ENCODE results near the gene TAF1C.
"Not testable (repeated sequence)": the region's sequence is repeated elsewhere in the genome, so short reads cannot be mapped to it uniquely, and the experiment has no call there.

DNA sequence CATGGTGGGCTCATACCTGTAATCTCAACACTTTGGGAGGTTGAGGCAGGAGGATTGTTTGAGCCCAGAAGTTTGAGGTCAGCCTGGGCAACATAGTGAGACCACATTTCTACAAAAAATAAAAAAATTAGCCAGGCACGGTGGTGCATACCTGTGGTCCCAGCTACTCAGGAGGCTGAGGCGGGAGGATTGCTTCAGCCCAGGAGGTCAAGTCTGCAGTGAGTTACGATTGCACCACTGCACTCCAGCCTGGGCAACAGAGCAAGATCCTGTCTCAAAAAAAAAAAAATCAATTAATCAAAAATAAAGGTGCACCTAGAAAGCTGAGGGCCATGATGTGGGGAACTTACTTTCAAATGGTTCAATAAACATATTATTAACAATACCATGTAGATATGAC lies 29.3 kb upstream of the TAF1C start:
- TF ChIP-seq POLR2AphosphoS5 (IDR thresholded peaks at IDR 0.05): not testable (repeated sequence)
- TF ChIP-seq, protein P1, sequence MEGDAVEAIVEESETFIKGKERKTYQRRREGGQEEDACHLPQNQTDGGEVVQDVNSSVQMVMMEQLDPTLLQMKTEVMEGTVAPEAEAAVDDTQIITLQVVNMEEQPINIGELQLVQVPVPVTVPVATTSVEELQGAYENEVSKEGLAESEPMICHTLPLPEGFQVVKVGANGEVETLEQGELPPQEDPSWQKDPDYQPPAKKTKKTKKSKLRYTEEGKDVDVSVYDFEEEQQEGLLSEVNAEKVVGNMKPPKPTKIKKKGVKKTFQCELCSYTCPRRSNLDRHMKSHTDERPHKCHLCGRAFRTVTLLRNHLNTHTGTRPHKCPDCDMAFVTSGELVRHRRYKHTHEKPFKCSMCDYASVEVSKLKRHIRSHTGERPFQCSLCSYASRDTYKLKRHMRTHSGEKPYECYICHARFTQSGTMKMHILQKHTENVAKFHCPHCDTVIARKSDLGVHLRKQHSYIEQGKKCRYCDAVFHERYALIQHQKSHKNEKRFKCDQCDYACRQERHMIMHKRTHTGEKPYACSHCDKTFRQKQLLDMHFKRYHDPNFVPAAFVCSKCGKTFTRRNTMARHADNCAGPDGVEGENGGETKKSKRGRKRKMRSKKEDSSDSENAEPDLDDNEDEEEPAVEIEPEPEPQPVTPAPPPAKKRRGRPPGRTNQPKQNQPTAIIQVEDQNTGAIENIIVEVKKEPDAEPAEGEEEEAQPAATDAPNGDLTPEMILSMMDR (IDR thresholded peaks at IDR 0.05): not testable (repeated sequence)

All from sigmoid colon (tissue), 4 donors.